Amniotic stem cell (primary cell): ENCODE measurements around the gene ZNF853.
"Not testable (repeated sequence)": the region's sequence is repeated elsewhere in the genome, so short reads cannot be mapped to it uniquely, and the experiment has no call there.

Experiments
- DNase-seq: peaks from one replicate; lab custom pipeline; 2025; lab: John Stamatoyannopoulos, UW

Gene ZNF853

GRCh38 chr7:6606866-6607583 is 8.4 kb upstream of the ZNF853 start:
- no peak for DNase-seq

GRCh38 chr7:6607651-6608051 is 7.8 kb upstream of the ZNF853 start:
- no peak for DNase-seq

GRCh38 chr7:6608081-6608480 is 7.3 kb upstream of the ZNF853 start:
- no peak for DNase-seq

- DNase-seq = no peak
Observed at GRCh38 chr7:6608794-6609193, 6.6 kb upstream of the ZNF853 start.

- no peak for DNase-seq
Observed at GRCh38 chr7:6612819-6613218, 2.6 kb upstream of the ZNF853 start.

- DNase-seq = no peak
Observed at GRCh38 chr7:6613706-6614105, 1.7 kb upstream of the ZNF853 start.

- no peak for DNase-seq
Observed at GRCh38 chr7:6615723-6616555, 529 bp downstream of the ZNF853 start.

GRCh38 chr7:6616854-6617643 is 1.6 kb downstream of the ZNF853 start:
- no peak for DNase-seq

- DNase-seq = no peak
Observed at GRCh38 chr7:6618621-6619020, 3.2 kb downstream of the ZNF853 start.

GRCh38 chr7:6619961-6620360 is 4.6 kb downstream of the ZNF853 start:
- no peak for DNase-seq

- no peak for DNase-seq
Observed at GRCh38 chr7:6621195-6622133, 6.1 kb downstream of the ZNF853 start.

- DNase-seq = no peak
Observed at GRCh38 chr7:6622134-6622710, 6.8 kb downstream of the ZNF853 start.

- DNase-seq = no peak
Observed at GRCh38 chr7:6623589-6624245, 8.3 kb downstream of the ZNF853 start.

GRCh38 chr7:6624246-6624611 is 8.8 kb downstream of the ZNF853 start:
- no peak for DNase-seq

- DNase-seq = no peak
Observed at GRCh38 chr7:6628045-6628444, 12.6 kb downstream of the ZNF853 start.

GRCh38 chr7:6630007-6630849 is 14.8 kb downstream of the ZNF853 start:
- no peak for DNase-seq

GRCh38 chr7:6631605-6632004 is 16.2 kb downstream of the ZNF853 start:
- DNase-seq = no peak

GRCh38 chr7:6634021-6634420 is 18.6 kb downstream of the ZNF853 start:
- no peak for DNase-seq

- not testable (repeated sequence) for DNase-seq
Observed at GRCh38 chr7:6634971-6635370, 19.6 kb downstream of the ZNF853 start.
